Measurements from ENCODE around the gene PTMS.

GRCh38 chr12:6742834-6743233, 23.3 kb upstream of the PTMS start:
- TF ChIP-seq BACH2 (CRISPR knock-in tag; IDR thresholded peaks at IDR 0.05; ENCODE audit: borderline replicate concordance) (no peak), ZFP3 (CRISPR knock-in tag; IDR thresholded peaks at IDR 0.05) (no peak), CSRNP3 (CRISPR knock-in tag; IDR thresholded peaks at IDR 0.05) (no peak), ZFP30 (CRISPR knock-in tag; IDR thresholded peaks at IDR 0.05) (no peak), OSR1 (CRISPR knock-in tag; IDR thresholded peaks at IDR 0.05) (no peak), ZNF565 (CRISPR knock-in tag; conservative IDR thresholded peaks at IDR 0.05; ENCODE audit: low read depth) (no peak), RARB (CRISPR knock-in tag; IDR thresholded peaks at IDR 0.05) (no peak), ARNTL (CRISPR knock-in tag; IDR thresholded peaks at IDR 0.05; ENCODE audit: borderline replicate concordance, low read depth) (no peak), CSDC2 (CRISPR knock-in tag; IDR thresholded peaks at IDR 0.05) (no peak), ISL1 (CRISPR knock-in tag; IDR thresholded peaks at IDR 0.05) (no peak), TSHZ2 (CRISPR knock-in tag; IDR thresholded peaks at IDR 0.05) (no peak), TOX (CRISPR knock-in tag; IDR thresholded peaks at IDR 0.05; ENCODE audit: borderline replicate concordance) (no peak)
- TF ChIP-seq, protein P1, sequence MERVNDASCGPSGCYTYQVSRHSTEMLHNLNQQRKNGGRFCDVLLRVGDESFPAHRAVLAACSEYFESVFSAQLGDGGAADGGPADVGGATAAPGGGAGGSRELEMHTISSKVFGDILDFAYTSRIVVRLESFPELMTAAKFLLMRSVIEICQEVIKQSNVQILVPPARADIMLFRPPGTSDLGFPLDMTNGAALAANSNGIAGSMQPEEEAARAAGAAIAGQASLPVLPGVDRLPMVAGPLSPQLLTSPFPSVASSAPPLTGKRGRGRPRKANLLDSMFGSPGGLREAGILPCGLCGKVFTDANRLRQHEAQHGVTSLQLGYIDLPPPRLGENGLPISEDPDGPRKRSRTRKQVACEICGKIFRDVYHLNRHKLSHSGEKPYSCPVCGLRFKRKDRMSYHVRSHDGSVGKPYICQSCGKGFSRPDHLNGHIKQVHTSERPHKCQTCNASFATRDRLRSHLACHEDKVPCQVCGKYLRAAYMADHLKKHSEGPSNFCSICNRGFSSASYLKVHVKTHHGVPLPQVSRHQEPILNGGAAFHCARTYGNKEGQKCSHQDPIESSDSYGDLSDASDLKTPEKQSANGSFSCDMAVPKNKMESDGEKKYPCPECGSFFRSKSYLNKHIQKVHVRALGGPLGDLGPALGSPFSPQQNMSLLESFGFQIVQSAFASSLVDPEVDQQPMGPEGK (CRISPR knock-in tag; IDR thresholded peaks at IDR 0.05; ENCODE audit: borderline replicate concordance), result no peak
- TF ChIP-seq, protein P2, sequence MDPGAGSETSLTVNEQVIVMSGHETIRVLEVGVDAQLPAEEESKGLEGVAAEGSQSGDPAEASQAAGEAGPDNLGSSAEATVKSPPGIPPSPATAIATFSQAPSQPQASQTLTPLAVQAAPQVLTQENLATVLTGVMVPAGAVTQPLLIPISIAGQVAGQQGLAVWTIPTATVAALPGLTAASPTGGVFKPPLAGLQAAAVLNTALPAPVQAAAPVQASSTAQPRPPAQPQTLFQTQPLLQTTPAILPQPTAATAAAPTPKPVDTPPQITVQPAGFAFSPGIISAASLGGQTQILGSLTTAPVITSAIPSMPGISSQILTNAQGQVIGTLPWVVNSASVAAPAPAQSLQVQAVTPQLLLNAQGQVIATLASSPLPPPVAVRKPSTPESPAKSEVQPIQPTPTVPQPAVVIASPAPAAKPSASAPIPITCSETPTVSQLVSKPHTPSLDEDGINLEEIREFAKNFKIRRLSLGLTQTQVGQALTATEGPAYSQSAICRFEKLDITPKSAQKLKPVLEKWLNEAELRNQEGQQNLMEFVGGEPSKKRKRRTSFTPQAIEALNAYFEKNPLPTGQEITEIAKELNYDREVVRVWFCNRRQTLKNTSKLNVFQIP (CRISPR knock-in tag; IDR thresholded peaks at IDR 0.05; ENCODE audit: borderline replicate concordance, low read depth), result no peak

Data from SK-N-SH treated with all-trans-retinoic acid at 6 μM for 48 hours (cell line).